H9 (cell line): ENCODE data around the gene GALNT7. TPM values are rescaled to one million over a fixed set of nuclear protein-coding genes. Genes with fewer than 3 reads are reported as not detected.

Experiments
- DNase-seq: peaks from one replicate; pipeline ENCODE4 v3.0.0-alpha.2; 2017
- H2AFZ ChIP-seq: one replicate; pipeline ENCODE4 v1.6.1; 2013; ENCODE audit warnings: mild to moderate bottlenecking, low read length, control low read depth, moderate library complexity
- H2AK5ac ChIP-seq: 2 replicates; pipeline ENCODE4 v1.6.1; 2013; ENCODE audit warnings: low read length, control low read depth, mixed read lengths; ENCODE audit not compliant: insufficient read length
- H2BK120ac ChIP-seq: one replicate; pipeline ENCODE4 v1.6.1; 2013; ENCODE audit warnings: low read depth, mild to moderate bottlenecking, low read length, control low read depth, inconsistent platforms; ENCODE audit not compliant: poor library complexity, severe bottlenecking
- H2BK12ac ChIP-seq: 2 replicates; pipeline ENCODE4 v1.6.1; 2013; ENCODE audit warnings: low read length, control low read depth, mixed read lengths, low read depth; ENCODE audit not compliant: insufficient read length
- H2BK15ac ChIP-seq: 2 replicates; pipeline ENCODE4 v1.6.1; 2013; ENCODE audit warnings: low read depth, low read length, control low read depth
- H2BK20ac ChIP-seq: one replicate; pipeline ENCODE4 v1.6.1; 2013; ENCODE audit warnings: low read depth, mild to moderate bottlenecking, low read length, control low read depth, inconsistent platforms; ENCODE audit not compliant: poor library complexity, severe bottlenecking
- H2BK5ac ChIP-seq: 2 replicates; pipeline ENCODE4 v1.6.1; 2013; ENCODE audit warnings: low read length, control low read depth, mixed read lengths; ENCODE audit not compliant: insufficient read length
- H3K14ac ChIP-seq: 2 replicates; pipeline ENCODE4 v1.6.1; 2013; ENCODE audit warnings: low read length, control low read depth; ENCODE audit not compliant: insufficient read depth
- H3K18ac ChIP-seq: 2 replicates; pipeline ENCODE4 v1.6.1; 2013; ENCODE audit warnings: low read depth, mild to moderate bottlenecking, mixed read lengths, low read length, control low read depth; ENCODE audit not compliant: insufficient read length
- H3K23ac ChIP-seq: 2 replicates; pipeline ENCODE4 v1.6.1; 2013; ENCODE audit warnings: low read length, control low read depth, mixed read lengths, low read depth; ENCODE audit not compliant: insufficient read length
- H3K23me2 ChIP-seq: 2 replicates; pipeline ENCODE4 v1.6.1; 2013; ENCODE audit warnings: low read depth, mild to moderate bottlenecking, mixed read lengths, low read length, control low read depth; ENCODE audit not compliant: insufficient read length, poor library complexity, severe bottlenecking
- H3K27ac ChIP-seq: 2 replicates; pipeline ENCODE4 v1.5.1; 2013; ENCODE audit warnings: low read length, control low read depth, mixed read lengths, low read depth; ENCODE audit not compliant: insufficient read length
- H3K27me3 ChIP-seq: 2 replicates; pipeline ENCODE4 v1.6.1; 2013; ENCODE audit warnings: low read length, control low read depth, inconsistent platforms; ENCODE audit not compliant: insufficient read depth
- H3K4ac ChIP-seq: 2 replicates; pipeline ENCODE4 v1.6.1; 2013; ENCODE audit warnings: low read depth, mild to moderate bottlenecking, control low read depth, inconsistent platforms, low read length, moderate library complexity
- H3K4me1 ChIP-seq: 2 replicates; pipeline ENCODE4 v1.6.1; 2013; ENCODE audit warnings: low read length, control low read depth, inconsistent platforms; ENCODE audit not compliant: insufficient read depth
- H3K4me2 ChIP-seq: 2 replicates; pipeline ENCODE4 v1.6.1; 2013; ENCODE audit warnings: low read length, control low read depth, mixed read lengths; ENCODE audit not compliant: insufficient read length, insufficient read depth
- H3K56ac ChIP-seq: 2 replicates; pipeline ENCODE4 v1.6.1; 2013; ENCODE audit warnings: low read depth, mild to moderate bottlenecking, mixed read lengths, low read length, control low read depth; ENCODE audit not compliant: insufficient read length
- H3K79me1 ChIP-seq: 2 replicates; pipeline ENCODE4 v1.6.1; 2013; ENCODE audit warnings: low read depth, mild to moderate bottlenecking, moderate library complexity, low read length, control low read depth, inconsistent platforms; ENCODE audit not compliant: insufficient read depth, poor library complexity, severe bottlenecking
- H3K79me2 ChIP-seq: 2 replicates; pipeline ENCODE4 v1.6.1; 2013; ENCODE audit warnings: low read length, control low read depth, inconsistent platforms; ENCODE audit not compliant: insufficient read depth
- H3K9ac ChIP-seq: 2 replicates; pipeline ENCODE4 v1.6.1; 2013; ENCODE audit warnings: low read length, control low read depth, mixed read lengths; ENCODE audit not compliant: insufficient read length; ENCODE audit errors: extremely low read depth
- H3K9me3 ChIP-seq: one replicate; pipeline ENCODE4 v1.6.1; 2013; ENCODE audit warnings: low read depth, low read length, inconsistent platforms; ENCODE audit not compliant: control insufficient read depth
- H3T11ph ChIP-seq: one replicate; pipeline ENCODE4 v1.6.1; 2013; ENCODE audit warnings: mild to moderate bottlenecking, low read length, control low read depth, inconsistent platforms
- H4K20me1 ChIP-seq: one replicate; pipeline ENCODE4 v1.6.1; 2013; ENCODE audit not compliant: control insufficient read depth, insufficient read length, insufficient read depth
- H4K5ac ChIP-seq: 2 replicates; pipeline ENCODE4 v1.6.1; 2013; ENCODE audit warnings: low read depth, mild to moderate bottlenecking, mixed read lengths, low read length, control low read depth; ENCODE audit not compliant: insufficient read length
- H4K8ac ChIP-seq: replicated peaks from 2 replicates; pipeline ENCODE4 v1.6.1; 2013; ENCODE audit warnings: low read length, control low read depth, mixed read lengths, low read depth; ENCODE audit not compliant: insufficient read length
- H4K91ac ChIP-seq: 2 replicates; pipeline ENCODE4 v1.6.1; 2013; ENCODE audit warnings: low read depth, mild to moderate bottlenecking, moderate library complexity, mixed read lengths, low read length, control low read depth; ENCODE audit not compliant: insufficient read length
- H3K27ac Mint-ChIP-seq, 3 experiments: 2 replicates in 2 of 3; 3 replicates in 1 of 3; pipeline ENCODE4 v1.8.0; 2020 to 2021; ENCODE audit warnings: mixed read lengths in 3 of 3, mild to moderate bottlenecking in 1 of 3, moderate library complexity in 1 of 3
- H3K27me3 Mint-ChIP-seq: 2 replicates; pipeline ENCODE4 v1.8.0; 2021; ENCODE audit warnings: low read depth, mild to moderate bottlenecking, moderate library complexity, mixed read lengths
- H3K36me3 Mint-ChIP-seq, 3 experiments: 2 replicates in 2 of 3; 3 replicates in 1 of 3; pipeline ENCODE4 v1.8.0; 2020 to 2021; ENCODE audit warnings: low read depth in 3 of 3, mixed read lengths in 3 of 3; ENCODE audit not compliant: insufficient read depth in 1 of 3
- H3K4me1 Mint-ChIP-seq, 2 experiments: 2 replicates each; pipeline ENCODE4 v1.8.0; 2020; ENCODE audit warnings: mixed read lengths in 2 of 2
- H3K4me3 Mint-ChIP-seq, 2 experiments: 2 replicates in 1 of 2; 3 replicates in 1 of 2; pipeline ENCODE4 v1.8.0; 2020 to 2021; ENCODE audit warnings: mild to moderate bottlenecking in 2 of 2, mixed read lengths in 2 of 2, moderate library complexity in 1 of 2
- H3K9me3 Mint-ChIP-seq, 2 experiments: 2 replicates in 1 of 2; 3 replicates in 1 of 2; pipeline ENCODE4 v1.8.0; 2020; ENCODE audit warnings: mild to moderate bottlenecking in 2 of 2, mixed read lengths in 2 of 2, moderate library complexity in 1 of 2
- WGBS: extraction: QIAGEN DNeasy Blood & Tissue Kit; methylation state at CpG from one replicate; pipeline ENCODE4 v1.1.7; 2013; ENCODE audit warnings: missing lambda C conversion rate, low lambda C conversion rate, mixed read lengths; ENCODE audit not compliant: insufficient read length; ENCODE audit errors: extremely low coverage; 5-methylcytosine and 5-hydroxymethylcytosine counted together
- total RNA-seq: library from RNA; stranded (reverse); gene quantifications from 2 replicates; pipeline ENCODE4 v1.2.1, GENCODE V29; 2021
- TF ChIP-seq, protein P1 (sequence below): fragments of 200-600 bp; sonication (generic); conservative IDR thresholded peaks from 3 replicates; pipeline ENCODE4 v1.8.0; 2021; ENCODE audit warnings: antibody characterized with exemption, mild to moderate bottlenecking

Gene GALNT7
- total RNA-seq, 1 experiment from 2014 or later = 57.3 TPM

DNA sequence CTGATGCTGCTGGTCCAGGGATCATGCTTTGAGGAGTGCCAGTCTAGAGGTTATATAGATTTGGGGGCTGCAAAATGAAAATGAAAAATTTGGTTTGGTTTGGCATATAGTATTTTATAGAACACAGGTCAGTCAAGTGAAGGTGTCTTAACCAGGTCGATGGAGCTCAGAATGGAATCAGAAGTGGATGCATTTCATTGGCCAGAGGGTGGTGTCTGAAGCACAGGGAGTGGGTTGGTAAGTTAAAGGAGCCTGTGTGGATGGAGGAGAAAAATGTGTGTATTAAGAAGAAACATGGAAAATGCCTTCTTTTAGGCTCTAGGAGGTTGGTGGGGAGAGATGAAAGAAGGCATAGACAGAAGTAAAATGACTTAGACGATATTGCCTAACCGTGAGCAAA is 8.6 kb downstream of the GALNT7 start:
- no peak overlapping the region for H2BK5ac ChIP-seq
- no peak overlapping the region for H3K18ac ChIP-seq
- H3K79me1 ChIP-seq = peaks cover 4% of the 10 kb centered on the region
- no peak overlapping the region for H3K4me2 ChIP-seq
- no peak overlapping the region for H3K27ac ChIP-seq
- Mint-ChIP-seq H3K27me3 (no peaks in the 10 kb centered on the region), H3K4me1 (peaks cover 50 to 53% of the 10 kb centered on the region in 2 experiments), H3K27ac (peak overlapping the region; percentile 0 to 40 (median 24); a peak in 3 of 7 replicates), H3K36me3 (no peaks in the 10 kb centered on the region; a peak in 1 of 7 replicates), H3K4me3 (no peak overlapping the region; a peak in 1 of 5 replicates), H3K9me3 (no peaks in the 10 kb centered on the region; a peak in 1 of 5 replicates)
- H3K14ac ChIP-seq = no peak overlapping the region
- no peak overlapping the region for H3K56ac ChIP-seq
- no peak overlapping the region for H2BK120ac ChIP-seq
- no peaks in the 10 kb centered on the region for H4K20me1 ChIP-seq
- H4K91ac ChIP-seq = no peak overlapping the region
- no peaks in the 10 kb centered on the region for H3K27me3 ChIP-seq
- TF ChIP-seq, protein P1, sequence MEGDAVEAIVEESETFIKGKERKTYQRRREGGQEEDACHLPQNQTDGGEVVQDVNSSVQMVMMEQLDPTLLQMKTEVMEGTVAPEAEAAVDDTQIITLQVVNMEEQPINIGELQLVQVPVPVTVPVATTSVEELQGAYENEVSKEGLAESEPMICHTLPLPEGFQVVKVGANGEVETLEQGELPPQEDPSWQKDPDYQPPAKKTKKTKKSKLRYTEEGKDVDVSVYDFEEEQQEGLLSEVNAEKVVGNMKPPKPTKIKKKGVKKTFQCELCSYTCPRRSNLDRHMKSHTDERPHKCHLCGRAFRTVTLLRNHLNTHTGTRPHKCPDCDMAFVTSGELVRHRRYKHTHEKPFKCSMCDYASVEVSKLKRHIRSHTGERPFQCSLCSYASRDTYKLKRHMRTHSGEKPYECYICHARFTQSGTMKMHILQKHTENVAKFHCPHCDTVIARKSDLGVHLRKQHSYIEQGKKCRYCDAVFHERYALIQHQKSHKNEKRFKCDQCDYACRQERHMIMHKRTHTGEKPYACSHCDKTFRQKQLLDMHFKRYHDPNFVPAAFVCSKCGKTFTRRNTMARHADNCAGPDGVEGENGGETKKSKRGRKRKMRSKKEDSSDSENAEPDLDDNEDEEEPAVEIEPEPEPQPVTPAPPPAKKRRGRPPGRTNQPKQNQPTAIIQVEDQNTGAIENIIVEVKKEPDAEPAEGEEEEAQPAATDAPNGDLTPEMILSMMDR = no peak; the same call in 2 of the 3 replicates
- H3K23me2 ChIP-seq = no peaks in the 10 kb centered on the region
- H3K9me3 ChIP-seq = no peaks in the 10 kb centered on the region
- no peak overlapping the region for H2AFZ ChIP-seq
- no peak overlapping the region for H3K9ac ChIP-seq
- peaks cover 28% of the 10 kb centered on the region; the same call in 1 of the 2 replicates for H3K4me1 ChIP-seq
- H2BK20ac ChIP-seq = no peak overlapping the region
- no peak overlapping the region for H4K5ac ChIP-seq
- no peak overlapping the region for H3T11ph ChIP-seq
- no peak overlapping the region for H3K4ac ChIP-seq
- no peak overlapping the region for H3K23ac ChIP-seq
- no CpG with 5 or more reads among the region's 3 CpGs for WGBS
- H2BK12ac ChIP-seq = no peak overlapping the region
- no peak overlapping the region for H2BK15ac ChIP-seq
- H2AK5ac ChIP-seq = no peak overlapping the region
- no peak overlapping the region for H4K8ac ChIP-seq
- DNase-seq = no peak
- peaks cover 62% of the 10 kb centered on the region for H3K79me2 ChIP-seq
